Mesothelial cell of epicardium (in vitro differentiated cells): ENCODE measurements around the gene PDE4B. TPM values are rescaled to one million over a fixed set of nuclear protein-coding genes. Genes with fewer than 3 reads are reported as not detected.
"Not testable (repeated sequence)": the region's sequence is repeated elsewhere in the genome, so short reads cannot be mapped to it uniquely, and the experiment has no call there.

Source experiments
- DNase-seq, 2 experiments: peaks; one replicate each; pipeline ENCODE4 v3.0.0; 2021; ENCODE audit warnings: low spot score in 2 of 2; ENCODE audit not compliant: unreplicated experiment in 2 of 2
- H3K27ac Mint-ChIP-seq: 2 replicates; pipeline ENCODE4 v1.8.0; 2021; ENCODE audit warnings: mixed read lengths
- H3K27me3 Mint-ChIP-seq: 2 replicates; pipeline ENCODE4 v1.8.0; 2021; ENCODE audit warnings: low read depth, mixed read lengths
- H3K36me3 Mint-ChIP-seq: 2 replicates; pipeline ENCODE4 v1.8.0; 2021; ENCODE audit warnings: mixed read lengths
- H3K4me1 Mint-ChIP-seq: 2 replicates; pipeline ENCODE4 v1.8.0; 2021; ENCODE audit warnings: mixed read lengths
- H3K4me3 Mint-ChIP-seq: 2 replicates; pipeline ENCODE4 v1.8.0; 2021; ENCODE audit warnings: mild to moderate bottlenecking, moderate library complexity, mixed read lengths
- H3K9me3 Mint-ChIP-seq: 2 replicates; pipeline ENCODE4 v1.8.0; 2021; ENCODE audit warnings: mixed read lengths
- total RNA-seq: library from RNA; stranded (reverse); gene quantifications from 3 replicates; pipeline ENCODE4 v1.2.1, GENCODE V29; 2021
- TF ChIP-seq, protein P1 (sequence below): fragments of 200-600 bp; sonication (generic); IDR thresholded peaks from one replicate; pipeline ENCODE4 v1.5.0; 2021; ENCODE audit warnings: antibody characterized with exemption; ENCODE audit not compliant: unreplicated experiment

Gene PDE4B
- total RNA-seq, 1 donor from 2014 or later, result 22.3 TPM

DNA sequence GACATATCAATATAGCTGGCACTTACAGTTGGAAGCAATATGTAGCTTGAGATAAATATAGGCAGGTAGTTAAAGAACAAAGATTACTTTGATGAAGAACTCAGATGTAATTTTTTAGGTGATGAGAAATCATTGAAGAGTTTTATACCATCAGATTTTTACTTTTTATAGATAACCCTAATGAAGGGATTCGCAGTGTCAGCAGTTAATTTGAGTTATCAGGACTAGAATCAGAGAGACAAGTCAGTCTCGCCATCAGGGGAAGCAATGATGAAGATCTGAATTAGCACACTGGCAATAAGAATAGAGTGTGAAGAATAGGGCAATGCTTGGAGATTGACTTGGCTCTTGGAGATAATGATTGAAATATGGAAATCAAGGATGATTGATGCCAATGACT, 342.5 kb downstream of the PDE4B start:
- Mint-ChIP-seq H3K4me3 (no peak overlapping the region), H3K4me1 (no peaks in the 10 kb centered on the region), H3K9me3 (no peaks in the 10 kb centered on the region), H3K27me3 (peaks cover 17% of the 10 kb centered on the region), H3K27ac (no peak overlapping the region), H3K36me3 (no peaks in the 10 kb centered on the region)
- no peak for DNase-seq
- TF ChIP-seq, protein P1, sequence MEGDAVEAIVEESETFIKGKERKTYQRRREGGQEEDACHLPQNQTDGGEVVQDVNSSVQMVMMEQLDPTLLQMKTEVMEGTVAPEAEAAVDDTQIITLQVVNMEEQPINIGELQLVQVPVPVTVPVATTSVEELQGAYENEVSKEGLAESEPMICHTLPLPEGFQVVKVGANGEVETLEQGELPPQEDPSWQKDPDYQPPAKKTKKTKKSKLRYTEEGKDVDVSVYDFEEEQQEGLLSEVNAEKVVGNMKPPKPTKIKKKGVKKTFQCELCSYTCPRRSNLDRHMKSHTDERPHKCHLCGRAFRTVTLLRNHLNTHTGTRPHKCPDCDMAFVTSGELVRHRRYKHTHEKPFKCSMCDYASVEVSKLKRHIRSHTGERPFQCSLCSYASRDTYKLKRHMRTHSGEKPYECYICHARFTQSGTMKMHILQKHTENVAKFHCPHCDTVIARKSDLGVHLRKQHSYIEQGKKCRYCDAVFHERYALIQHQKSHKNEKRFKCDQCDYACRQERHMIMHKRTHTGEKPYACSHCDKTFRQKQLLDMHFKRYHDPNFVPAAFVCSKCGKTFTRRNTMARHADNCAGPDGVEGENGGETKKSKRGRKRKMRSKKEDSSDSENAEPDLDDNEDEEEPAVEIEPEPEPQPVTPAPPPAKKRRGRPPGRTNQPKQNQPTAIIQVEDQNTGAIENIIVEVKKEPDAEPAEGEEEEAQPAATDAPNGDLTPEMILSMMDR, result no peak

DNA sequence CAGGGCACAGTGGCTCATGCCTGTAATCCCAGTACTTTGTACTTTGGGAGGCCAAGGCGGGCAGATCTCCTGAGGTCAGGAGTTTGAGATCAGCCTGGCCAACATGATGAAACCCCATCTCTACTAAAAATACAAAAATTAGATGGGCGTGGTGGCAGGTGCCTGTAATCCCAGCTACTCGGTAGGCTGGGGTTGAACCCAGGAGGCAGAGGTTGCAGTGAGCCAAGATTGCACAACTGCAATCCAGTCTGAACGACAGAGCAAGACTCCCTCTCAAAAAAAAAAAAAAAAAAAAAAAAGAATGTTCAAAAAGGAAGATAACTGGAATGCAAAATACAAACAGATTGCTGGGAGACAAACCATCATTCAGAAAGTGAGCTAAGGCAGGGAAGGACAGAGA, 343.7 kb downstream of the PDE4B start:
- H3K4me1 Mint-ChIP-seq, DNase-seq, H3K4me3 Mint-ChIP-seq, H3K36me3 Mint-ChIP-seq, H3K27ac Mint-ChIP-seq, H3K9me3 Mint-ChIP-seq: not testable (repeated sequence)
- peaks cover 18% of the 10 kb centered on the region for H3K27me3 Mint-ChIP-seq

DNA sequence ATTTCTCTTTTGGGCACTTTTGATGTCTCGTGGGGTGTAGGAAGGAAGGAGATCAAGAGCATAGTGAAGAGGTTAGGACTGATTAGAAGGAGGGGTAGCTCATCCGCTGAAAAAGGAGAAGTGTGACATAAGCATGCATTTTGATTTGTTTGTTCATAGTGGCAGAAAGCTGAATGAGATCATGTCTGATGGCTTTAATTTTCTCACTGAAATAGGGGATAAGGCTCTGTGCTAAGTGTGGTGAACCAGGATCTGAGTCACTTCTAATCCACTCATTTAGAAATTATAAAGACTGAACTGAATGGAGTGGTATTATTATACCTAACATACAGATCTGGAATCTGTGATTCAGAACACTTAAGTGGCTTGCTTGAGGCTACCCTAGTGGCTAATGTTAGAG, 344.5 kb downstream of the PDE4B start:
- no peaks in the 10 kb centered on the region for H3K36me3 Mint-ChIP-seq
- no peak for DNase-seq
- no peak overlapping the region for H3K4me3 Mint-ChIP-seq
- H3K9me3 Mint-ChIP-seq, result no peaks in the 10 kb centered on the region
- H3K4me1 Mint-ChIP-seq, result no peaks in the 10 kb centered on the region
- H3K27ac Mint-ChIP-seq, result no peak overlapping the region
- TF ChIP-seq, protein P1, result no peak
- peaks cover 18% of the 10 kb centered on the region for H3K27me3 Mint-ChIP-seq

DNA sequence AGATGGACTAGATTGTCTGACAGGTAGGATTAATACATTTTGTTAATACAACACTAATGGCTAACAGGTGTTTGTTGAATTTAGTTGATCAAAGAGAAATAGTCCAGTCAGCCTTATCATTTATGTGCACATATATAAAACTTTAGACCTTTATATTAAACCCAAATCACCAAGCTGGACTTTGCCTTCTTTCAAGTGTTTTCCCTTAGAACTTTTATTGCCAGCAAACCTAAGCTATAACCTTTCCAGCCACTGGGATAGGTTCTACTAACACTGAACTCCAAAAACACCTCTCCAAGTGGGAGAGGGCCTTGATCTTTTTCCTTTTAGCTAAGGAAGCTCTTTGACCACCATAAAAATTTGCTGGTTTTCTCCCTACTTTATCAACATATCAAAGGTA, 345.9 kb downstream of the PDE4B start:
- H3K4me1 Mint-ChIP-seq, result no peaks in the 10 kb centered on the region
- no peak overlapping the region for H3K4me3 Mint-ChIP-seq
- peaks cover 30% of the 10 kb centered on the region for H3K27me3 Mint-ChIP-seq
- no peak for DNase-seq
- TF ChIP-seq, protein P1, result no peak
- no peak overlapping the region for H3K27ac Mint-ChIP-seq
- H3K36me3 Mint-ChIP-seq, result no peaks in the 10 kb centered on the region
- no peaks in the 10 kb centered on the region for H3K9me3 Mint-ChIP-seq

DNA sequence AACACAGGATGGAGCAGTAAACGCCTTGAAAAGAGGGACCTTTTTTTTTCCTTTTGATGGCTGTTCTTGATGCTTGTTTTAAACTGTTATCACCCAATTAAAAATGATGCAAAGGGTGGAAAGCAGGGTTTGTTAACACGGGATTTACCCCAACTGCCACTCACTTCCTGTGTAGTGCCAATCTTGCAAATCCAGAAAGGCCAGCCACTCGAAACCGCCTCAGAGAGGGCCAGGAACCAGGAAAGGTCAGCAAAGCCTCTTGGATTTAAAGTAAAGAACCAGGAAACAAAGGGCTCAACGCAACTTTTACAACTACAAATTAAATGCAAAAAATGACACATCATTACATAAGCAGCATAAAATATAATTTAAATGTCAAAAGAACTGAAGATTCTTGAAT, 347.4 kb downstream of the PDE4B start:
- H3K36me3 Mint-ChIP-seq, result no peaks in the 10 kb centered on the region

DNA sequence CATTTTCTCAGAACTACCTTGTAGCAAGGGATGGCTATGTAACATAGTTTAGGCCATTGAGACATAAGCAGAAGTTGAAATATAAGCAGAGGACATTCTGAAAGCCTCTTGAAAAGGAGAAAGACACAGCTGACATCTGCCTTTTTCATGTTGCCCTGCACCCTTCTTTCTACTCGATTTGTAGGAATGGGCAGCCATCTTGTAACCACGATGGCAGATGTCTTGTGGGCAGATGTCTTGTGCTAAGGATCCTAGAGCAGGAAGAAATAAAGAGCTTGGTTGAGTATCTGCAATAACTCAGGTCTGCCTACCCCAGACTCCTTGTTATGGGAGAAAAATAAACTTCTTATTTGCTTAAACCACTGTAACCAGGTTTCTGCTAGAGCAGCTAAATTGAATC, 351.0 kb downstream of the PDE4B start:
- Mint-ChIP-seq H3K9me3 (no peaks in the 10 kb centered on the region), H3K4me1 (no peaks in the 10 kb centered on the region), H3K27ac (no peak overlapping the region), H3K36me3 (no peaks in the 10 kb centered on the region), H3K27me3 (peaks cover 40% of the 10 kb centered on the region), H3K4me3 (no peak overlapping the region)
- TF ChIP-seq, protein P1, result no peak
- no peak for DNase-seq

More for the DNA sequence above, 347.4 kb downstream of the PDE4B start:
- Mint-ChIP-seq H3K27ac (no peak overlapping the region), H3K9me3 (no peaks in the 10 kb centered on the region), H3K4me1 (no peaks in the 10 kb centered on the region), H3K4me3 (no peak overlapping the region), H3K27me3 (peaks cover 32% of the 10 kb centered on the region)
- TF ChIP-seq, protein P1, result no peak
- no peak for DNase-seq
